Stomach (tissue), 9 donors: ENCODE results near the gene BCL2A1. TPM values are rescaled to one million over a fixed set of nuclear protein-coding genes. Genes with fewer than 3 reads are reported as not detected.
A peak's percentile ranks its signal among the peaks of the same experiment; 100 is the strongest.

Experiments
- DNase-seq, 2 donors: peaks; one replicate each; pipeline versions ENCODE4 v3.0.0 to v3.0.0-alpha.2; 2013 to 2019
- H3K27ac ChIP-seq, 5 donors: fragments of 200-600 bp in 4 of 5; sonication (generic) in 4 of 5; one replicate each; pipeline ENCODE4 v1.5.1; 2013 to 2019; ENCODE audit warnings: mild to moderate bottlenecking in 1 of 5, moderate library complexity in 1 of 5
- H3K27me3 ChIP-seq, 3 donors: fragments of 200-600 bp; sonication (generic); one replicate each; pipeline ENCODE4 v1.5.1; 2017 to 2019; ENCODE audit warnings: mixed run types in 1 of 3
- H3K36me3 ChIP-seq, 4 donors: fragments of 200-600 bp; sonication (generic); 1 replicate in 3 of 4; 2 replicates in 1 of 4; pipeline ENCODE4 v1.5.1; 2016 to 2019
- H3K4me1 ChIP-seq, 4 donors: fragments of 200-600 bp; sonication (generic); one replicate each; pipeline ENCODE4 v1.5.1; 2016 to 2019
- H3K4me3 ChIP-seq, 4 donors: fragments of 200-600 bp; sonication (generic) in 3 of 4; one replicate each; pipeline ENCODE4 v1.5.1; 2016 to 2019; ENCODE audit warnings: mild to moderate bottlenecking in 1 of 4
- H3K9me3 ChIP-seq, 4 donors: fragments of 200-600 bp; sonication (generic); one replicate each; pipeline ENCODE4 v1.5.1; 2016 to 2019
- CTCF ChIP-seq, 7 experiments: fragments of 450-650 bp in 4 of 7; fragments of 200-600 bp in 3 of 7; sonication (generic) in 3 of 7; IDR thresholded peaks; one replicate each; pipeline ENCODE4 v1.5.1; 2016 to 2019; ENCODE audit warnings: antibody characterized with exemption in 7 of 7, control low read depth in 2 of 7, mild to moderate bottlenecking in 1 of 7
- EP300 ChIP-seq: sonication (generic); formaldehyde crosslinking; IDR thresholded peaks from one replicate; pipeline ENCODE4 v1.6.1; 2017; ENCODE audit warnings: antibody characterized with exemption
- POLR2A ChIP-seq, 4 donors: fragments of 450-650 bp; IDR thresholded peaks; one replicate each; pipeline ENCODE4 v1.6.1; 2016; ENCODE audit warnings: antibody characterized with exemption in 4 of 4, control low read depth in 2 of 4, mild to moderate bottlenecking in 1 of 4, moderate library complexity in 1 of 4
- POLR2AphosphoS5 ChIP-seq, 3 donors: sonication (generic); formaldehyde crosslinking; IDR thresholded peaks; one replicate each; pipeline ENCODE4 v1.6.1; 2016; ENCODE audit warnings: antibody characterized with exemption in 3 of 3
- WGBS, 5 donors: extraction: QIAGEN DNeasy Blood & Tissue Kit in 3 of 5; methylation state at CpG; one replicate each; pipeline versions ENCODE4 v1.1.5 to v1.1.7; 2013 to 2018; 5-methylcytosine and 5-hydroxymethylcytosine counted together
- intact Hi-C: fragments of 100-400 bp; cut with DNase I; formaldehyde crosslinking; loops from one replicate; pipeline ENCODE4 v1.15.1; 2023; ENCODE audit warnings: low total_unique reads
- polyA plus RNA-seq, 3 donors: library from polyadenylated mRNA; stranded (reverse); fragments of 200-250 nt; gene quantifications; one replicate each; pipeline ENCODE4 v1.2.3, GENCODE V29; 2013
- total RNA-seq, 5 donors: library from RNA; depleted of rRNA; stranded (reverse); fragments of >200 nt; gene quantifications; one replicate each; pipeline versions ENCODE4 v1.1.0 to v1.2.3, GENCODE V29; 2014 to 2016
- donor health status: healthy with polysubstance abuse.
- donor health status: Bipolar disorder and iron deficiency.
- donor health status: healthy.

Gene BCL2A1
- total and polyA plus RNA-seq, 8 donors: 0.87 to 29.4 (median 4.1) TPM; not detected in 2

GRCh38 chr15:79953951-79954444 lies 17.0 kb downstream of the BCL2A1 start:
- TF ChIP-seq EP300 (no peak), CTCF (IDR thresholded peaks at IDR 0.05) (no peak), POLR2A (IDR thresholded peaks at IDR 0.05) (no peak), POLR2AphosphoS5 (IDR thresholded peaks at IDR 0.05) (no peak)
- no peak for DNase-seq
- Histone ChIP-seq H3K4me3 (no peak overlapping the region), H3K4me1 (peaks cover 0 to 7% (median 0%) of the 10 kb centered on the region in 4 donors), H3K36me3 (no peaks in the 10 kb centered on the region), H3K27ac (peak overlapping the region in 2 of 5 donors; percentile 12 to 21), H3K27me3 (no peaks in the 10 kb centered on the region), H3K9me3 (no peaks in the 10 kb centered on the region)
- 50 to 76% (median 59%) methylated on average over 1 of the region's 1 CpG for WGBS, 5 donors
- intact Hi-C loops: no loop called here

- WGBS, 5 donors: 75 to 93% (median 81%) methylated on average over 2 of the region's 2 CpGs
- peak overlapping the region in 1 of 5 donors; percentile 6 for H3K27ac ChIP-seq
Measured at GRCh38 chr15:79952329-79952728, 18.7 kb downstream of the BCL2A1 start.

DNA sequence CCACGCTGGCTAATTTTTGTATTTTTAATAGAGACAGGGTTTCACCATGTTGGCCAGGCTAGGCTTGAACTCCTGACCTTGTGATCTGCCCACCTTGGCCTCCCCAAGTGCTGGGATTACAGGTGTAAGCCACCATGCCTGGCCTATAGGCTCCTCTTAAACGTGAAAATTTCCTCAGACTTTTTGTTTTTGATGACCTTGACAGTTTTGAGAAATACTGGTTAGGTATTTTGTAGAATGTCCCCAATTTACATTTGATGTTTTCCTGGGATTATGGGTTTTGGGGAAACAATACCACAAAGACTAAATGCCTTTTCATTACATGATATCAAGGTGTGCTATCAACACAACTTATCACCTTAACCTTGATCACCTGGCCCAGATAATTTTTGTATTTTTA lies 20.7 kb downstream of the BCL2A1 start:
- Histone ChIP-seq H3K36me3 (no peaks in the 10 kb centered on the region), H3K4me1 (no peaks in the 10 kb centered on the region), H3K4me3 (no peak overlapping the region), H3K9me3 (no peaks in the 10 kb centered on the region), H3K27me3 (no peaks in the 10 kb centered on the region), H3K27ac (no peak overlapping the region)
- no peak for DNase-seq
- 81 to 94% (median 90%) methylated on average over 2 of the region's 2 CpGs for WGBS, 5 donors
- no peak for TF ChIP-seq EP300
- TF ChIP-seq POLR2A (IDR thresholded peaks at IDR 0.05): no peak
- no peak for TF ChIP-seq POLR2AphosphoS5 (IDR thresholded peaks at IDR 0.05)
- TF ChIP-seq CTCF (IDR thresholded peaks at IDR 0.05): no peak
- intact Hi-C loops: no loop called here

More at GRCh38 chr15:79952329-79952728, 18.7 kb downstream of the BCL2A1 start:
- no peaks in the 10 kb centered on the region for H3K9me3 ChIP-seq
- no peak for DNase-seq
- no peak for TF ChIP-seq CTCF (IDR thresholded peaks at IDR 0.05)
- no peak for TF ChIP-seq POLR2A (IDR thresholded peaks at IDR 0.05)
- TF ChIP-seq EP300: no peak
- TF ChIP-seq POLR2AphosphoS5 (IDR thresholded peaks at IDR 0.05): no peak
- H3K4me1 ChIP-seq: peaks cover 0 to 7% (median 0%) of the 10 kb centered on the region in 4 donors
- no peaks in the 10 kb centered on the region for H3K27me3 ChIP-seq
- H3K36me3 ChIP-seq: no peaks in the 10 kb centered on the region
- intact Hi-C loops: no loop called here
- no peak overlapping the region for H3K4me3 ChIP-seq

- no peak overlapping the region for H3K4me3 ChIP-seq
- no peaks in the 10 kb centered on the region for H3K36me3 ChIP-seq
- no peaks in the 10 kb centered on the region for H3K9me3 ChIP-seq
- TF ChIP-seq POLR2A (IDR thresholded peaks at IDR 0.05) (no peak), EP300 (no peak), POLR2AphosphoS5 (IDR thresholded peaks at IDR 0.05) (no peak), CTCF (IDR thresholded peaks at IDR 0.05) (no peak)
- DNase-seq: no peak
- intact Hi-C loops: no loop called here
- H3K27ac ChIP-seq: no peak overlapping the region
- H3K4me1 ChIP-seq: no peaks in the 10 kb centered on the region
- H3K27me3 ChIP-seq: no peaks in the 10 kb centered on the region
- 53 to 64% (median 55%) methylated on average over 3 of the region's 3 CpGs for WGBS, 5 donors
Measured at GRCh38 chr15:79948761-79949160, 22.2 kb downstream of the BCL2A1 start.
